ENCODE results near the gene ARL4C. TPM values are rescaled to one million over a fixed set of nuclear protein-coding genes. Genes with fewer than 3 reads are reported as not detected.

Gene ARL4C
- total and polyA plus RNA-seq, 10 donors = 12.2 to 148 (median 65.5) TPM

DNA sequence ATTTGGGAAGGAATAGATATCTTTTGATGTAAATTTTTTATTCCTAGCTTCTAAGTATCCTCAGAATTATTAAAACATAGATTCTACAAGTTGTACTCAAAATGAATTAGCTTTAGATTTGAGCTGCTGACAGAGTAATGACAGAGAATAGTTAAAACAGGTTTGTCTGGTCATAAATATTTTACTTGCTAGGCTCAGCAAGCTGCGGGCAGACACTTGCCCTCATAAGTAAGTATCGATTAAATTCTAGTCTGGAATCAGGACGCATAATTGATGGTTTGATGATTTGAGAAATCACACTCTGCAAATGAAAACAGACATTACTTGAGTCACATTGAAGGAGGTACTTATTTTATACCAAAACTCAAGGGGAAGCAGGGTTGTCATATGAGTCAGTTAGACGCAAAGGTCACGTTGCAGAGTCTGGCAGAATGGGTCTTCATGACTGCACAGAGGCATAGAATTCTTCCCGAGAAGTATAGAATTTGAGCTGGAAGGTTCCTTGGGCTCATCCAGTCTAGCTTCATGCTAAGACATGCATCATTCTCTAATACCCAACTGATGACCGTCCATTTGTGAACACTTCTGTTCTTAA, 27.5 kb downstream of the ARL4C start:
- WGBS, 5 donors = 84 to 93% (median 86%) methylated on average over 7 of the region's 7 CpGs
- DNase-seq = no peak
- H3K27ac ChIP-seq = no peak overlapping the region
- TF ChIP-seq POLR2A (IDR thresholded peaks at IDR 0.05) = no peak
- H3K4me1 ChIP-seq = peaks cover 0 to 9% (median 0%) of the 10 kb centered on the region in 6 donors
- intact Hi-C loops (cut with DNase I; ENCODE audit: low total_unique reads) = no loop called here
- no peaks in the 10 kb centered on the region for H3K27me3 ChIP-seq (replicated peaks in 1 of 7)
- H3K36me3 ChIP-seq = no peaks in the 10 kb centered on the region
- no peaks in the 10 kb centered on the region for H3K9me3 ChIP-seq
- H3K4me3 ChIP-seq = no peak overlapping the region

DNA sequence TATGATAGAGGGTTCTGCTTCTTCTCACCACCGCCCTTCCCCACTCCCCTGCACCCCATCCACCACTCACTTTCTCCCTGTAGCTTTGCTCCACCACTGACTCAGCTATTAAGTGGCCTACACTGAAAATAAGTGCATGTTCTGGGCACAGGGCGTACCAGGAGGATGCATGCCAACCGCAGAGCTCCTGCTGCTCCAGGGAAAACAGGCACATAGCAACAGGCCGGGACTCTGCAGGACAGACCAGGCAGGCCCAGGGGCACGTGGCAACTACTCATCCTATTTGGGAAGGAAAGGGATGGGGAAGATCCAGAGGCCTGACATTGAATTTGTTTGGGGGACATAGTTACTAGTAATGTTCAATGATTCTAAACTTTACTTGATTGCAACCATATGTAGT, 28.4 kb downstream of the ARL4C start:
- WGBS, 5 donors = 49 to 95% (median 87%) methylated on average over 5 of the region's 5 CpGs
- Histone ChIP-seq H3K9me3 (no peaks in the 10 kb centered on the region), H3K4me3 (no peak overlapping the region), H3K4me1 (peaks cover 0 to 12% (median 0%) of the 10 kb centered on the region in 6 donors), H3K27ac (no peak overlapping the region), H3K27me3 (replicated peaks in 1 of 7) (no peaks in the 10 kb centered on the region), H3K36me3 (no peaks in the 10 kb centered on the region)
- no peak for DNase-seq
- intact Hi-C loops (cut with DNase I; ENCODE audit: low total_unique reads) = no loop called here
- TF ChIP-seq POLR2A (IDR thresholded peaks at IDR 0.05) = no peak

DNA sequence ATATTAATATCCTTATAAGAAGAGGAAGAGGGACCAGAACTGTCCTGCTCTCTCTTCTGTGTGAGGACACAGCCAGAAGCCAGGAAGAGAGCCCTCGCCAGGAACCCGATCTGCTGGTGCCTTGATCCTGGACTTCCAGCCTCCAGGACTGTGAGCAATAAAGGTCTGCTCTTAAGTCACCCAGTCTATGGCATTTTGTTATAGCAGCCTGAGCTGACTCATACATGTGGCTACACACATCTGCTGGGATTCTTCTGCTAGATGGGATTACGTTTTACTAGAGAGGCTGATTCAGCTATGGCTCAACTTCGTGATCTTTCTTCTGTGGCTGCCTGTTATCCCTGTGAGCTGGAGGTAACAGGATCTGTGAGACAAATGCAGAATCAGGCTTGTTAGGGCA, 29.6 kb downstream of the ARL4C start:
- Histone ChIP-seq H3K27ac (no peak overlapping the region), H3K4me1 (peaks cover 0 to 16% (median 0%) of the 10 kb centered on the region in 6 donors), H3K36me3 (no peaks in the 10 kb centered on the region), H3K27me3 (replicated peaks in 1 of 7) (no peaks in the 10 kb centered on the region), H3K4me3 (no peak overlapping the region), H3K9me3 (no peaks in the 10 kb centered on the region)
- intact Hi-C loops (cut with DNase I; ENCODE audit: low total_unique reads) = no loop called here
- no peak for DNase-seq
- TF ChIP-seq, protein P1, sequence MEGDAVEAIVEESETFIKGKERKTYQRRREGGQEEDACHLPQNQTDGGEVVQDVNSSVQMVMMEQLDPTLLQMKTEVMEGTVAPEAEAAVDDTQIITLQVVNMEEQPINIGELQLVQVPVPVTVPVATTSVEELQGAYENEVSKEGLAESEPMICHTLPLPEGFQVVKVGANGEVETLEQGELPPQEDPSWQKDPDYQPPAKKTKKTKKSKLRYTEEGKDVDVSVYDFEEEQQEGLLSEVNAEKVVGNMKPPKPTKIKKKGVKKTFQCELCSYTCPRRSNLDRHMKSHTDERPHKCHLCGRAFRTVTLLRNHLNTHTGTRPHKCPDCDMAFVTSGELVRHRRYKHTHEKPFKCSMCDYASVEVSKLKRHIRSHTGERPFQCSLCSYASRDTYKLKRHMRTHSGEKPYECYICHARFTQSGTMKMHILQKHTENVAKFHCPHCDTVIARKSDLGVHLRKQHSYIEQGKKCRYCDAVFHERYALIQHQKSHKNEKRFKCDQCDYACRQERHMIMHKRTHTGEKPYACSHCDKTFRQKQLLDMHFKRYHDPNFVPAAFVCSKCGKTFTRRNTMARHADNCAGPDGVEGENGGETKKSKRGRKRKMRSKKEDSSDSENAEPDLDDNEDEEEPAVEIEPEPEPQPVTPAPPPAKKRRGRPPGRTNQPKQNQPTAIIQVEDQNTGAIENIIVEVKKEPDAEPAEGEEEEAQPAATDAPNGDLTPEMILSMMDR (IDR thresholded peaks at IDR 0.05 in 8 of 11, conservative IDR thresholded peaks at IDR 0.05 in 3 of 11) = no peak
- TF ChIP-seq POLR2A (IDR thresholded peaks at IDR 0.05) = no peak
- TF ChIP-seq POLR2AphosphoS5 (IDR thresholded peaks at IDR 0.05) = no peak
- 83 to 98% (median 92%) methylated on average over 4 of the region's 4 CpGs for WGBS, 5 donors

DNA sequence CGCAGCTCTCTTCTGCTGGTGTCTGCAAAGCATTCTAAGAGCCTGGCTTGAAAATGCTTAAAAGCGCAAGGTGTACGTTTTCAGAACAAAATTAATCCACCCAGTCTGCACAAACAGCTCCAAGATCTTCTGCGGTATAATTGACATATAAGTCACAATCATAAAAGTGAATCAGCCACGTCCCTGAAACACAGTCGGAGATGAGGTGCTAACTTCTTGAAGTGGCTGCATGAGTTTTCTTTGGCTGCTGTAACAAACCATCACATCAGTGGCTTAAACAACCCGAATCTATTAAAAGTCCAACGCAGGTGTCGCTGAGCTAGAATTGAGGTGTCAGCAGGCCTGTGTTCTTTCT, 32.6 kb downstream of the ARL4C start:
- no peaks in the 10 kb centered on the region for H3K27me3 ChIP-seq (replicated peaks in 1 of 7)
- peak overlapping the region in 6 of 8 donors; percentile 11 to 84 (median 65) for H3K27ac ChIP-seq
- intact Hi-C loops (cut with DNase I; ENCODE audit: low total_unique reads) = no loop called here
- no peaks in the 10 kb centered on the region for H3K9me3 ChIP-seq
- DNase-seq = no peak
- peaks cover 0 to 22% (median 2%) of the 10 kb centered on the region in 6 donors for H3K4me1 ChIP-seq
- H3K4me3 ChIP-seq = no peak overlapping the region
- no peaks in the 10 kb centered on the region for H3K36me3 ChIP-seq
- 83 to 90% (median 87%) methylated on average over 9 of the region's 9 CpGs for WGBS, 5 donors
- no peak for TF ChIP-seq POLR2A (IDR thresholded peaks at IDR 0.05)
- no peak for TF ChIP-seq POLR2AphosphoS5 (IDR thresholded peaks at IDR 0.05)
- TF ChIP-seq, protein P1 (IDR thresholded peaks at IDR 0.05 in 8 of 11, conservative IDR thresholded peaks at IDR 0.05 in 3 of 11) = no peak

DNA sequence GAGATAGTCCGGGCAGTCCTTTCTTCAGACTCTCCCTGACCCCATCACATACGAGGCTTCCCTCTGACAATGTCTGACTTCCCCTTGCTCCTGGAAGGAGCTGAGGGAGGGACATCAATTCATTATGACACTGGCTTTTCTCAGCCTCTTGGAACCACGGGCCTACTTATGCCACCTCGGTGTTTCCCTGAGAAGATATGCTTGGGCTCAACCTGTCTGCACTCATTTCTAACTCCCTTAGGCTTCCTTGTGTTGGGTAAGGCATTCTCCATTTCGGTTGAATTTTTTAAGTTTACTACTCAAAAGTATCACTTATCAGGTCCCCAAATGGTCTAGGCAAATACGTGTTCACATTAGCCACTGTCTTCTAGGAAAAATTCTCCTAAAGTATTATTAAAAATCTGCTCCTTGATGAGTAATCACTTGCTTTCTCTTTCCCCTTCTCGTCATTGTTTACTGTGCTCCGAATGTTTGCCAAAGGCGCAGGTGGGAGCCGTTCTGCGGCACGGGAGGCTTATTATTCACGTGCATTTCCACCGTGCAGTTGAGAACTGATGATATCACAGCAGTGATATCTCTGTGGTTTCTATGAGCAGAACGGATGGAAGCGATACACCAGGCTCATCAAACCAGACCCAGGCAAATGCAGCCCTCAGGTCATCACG, 33.1 kb downstream of the ARL4C start:
- Histone ChIP-seq H3K27me3 (replicated peaks in 1 of 7) (no peaks in the 10 kb centered on the region), H3K36me3 (no peaks in the 10 kb centered on the region), H3K9me3 (no peaks in the 10 kb centered on the region), H3K4me1 (peaks cover 0 to 22% (median 2%) of the 10 kb centered on the region in 6 donors), H3K4me3 (no peak overlapping the region), H3K27ac (peak overlapping the region in 7 of 8 donors; percentile 44 to 84 (median 60))
- no peak for DNase-seq
- peak in 1 of 3 donors; percentile 52 for TF ChIP-seq POLR2AphosphoS5 (IDR thresholded peaks at IDR 0.05)
- TF ChIP-seq, protein P1 (IDR thresholded peaks at IDR 0.05 in 8 of 11, conservative IDR thresholded peaks at IDR 0.05 in 3 of 11) = no peak
- WGBS, 5 donors = 79 to 90% (median 85%) methylated on average over 17 of the region's 17 CpGs
- intact Hi-C loops (cut with DNase I; ENCODE audit: low total_unique reads) = no loop called here

All from spleen (tissue), 11 donors.